AG09309 (cell line): ENCODE results near the gene CFAP58.

Experiments
- DNase-seq: peaks from one replicate; pipeline ENCODE4 v3.0.0-alpha.2; 2010; ENCODE audit warnings: low read depth
- H3K4me3 ChIP-seq: 2 replicates; pipeline ENCODE4 v1.5.1; 2011; ENCODE audit warnings: mild to moderate bottlenecking, low read depth, low read length, moderate library complexity; ENCODE audit not compliant: control insufficient read depth
- TF ChIP-seq, protein P1 (sequence below): IDR thresholded peaks from 2 replicates; pipeline ENCODE4 v1.5.1; 2011; ENCODE audit warnings: mild to moderate bottlenecking, low read depth, low read length, inconsistent platforms; ENCODE audit not compliant: insufficient read depth, control insufficient read depth; ENCODE audit errors: missing control alignments

Gene CFAP58

DNA sequence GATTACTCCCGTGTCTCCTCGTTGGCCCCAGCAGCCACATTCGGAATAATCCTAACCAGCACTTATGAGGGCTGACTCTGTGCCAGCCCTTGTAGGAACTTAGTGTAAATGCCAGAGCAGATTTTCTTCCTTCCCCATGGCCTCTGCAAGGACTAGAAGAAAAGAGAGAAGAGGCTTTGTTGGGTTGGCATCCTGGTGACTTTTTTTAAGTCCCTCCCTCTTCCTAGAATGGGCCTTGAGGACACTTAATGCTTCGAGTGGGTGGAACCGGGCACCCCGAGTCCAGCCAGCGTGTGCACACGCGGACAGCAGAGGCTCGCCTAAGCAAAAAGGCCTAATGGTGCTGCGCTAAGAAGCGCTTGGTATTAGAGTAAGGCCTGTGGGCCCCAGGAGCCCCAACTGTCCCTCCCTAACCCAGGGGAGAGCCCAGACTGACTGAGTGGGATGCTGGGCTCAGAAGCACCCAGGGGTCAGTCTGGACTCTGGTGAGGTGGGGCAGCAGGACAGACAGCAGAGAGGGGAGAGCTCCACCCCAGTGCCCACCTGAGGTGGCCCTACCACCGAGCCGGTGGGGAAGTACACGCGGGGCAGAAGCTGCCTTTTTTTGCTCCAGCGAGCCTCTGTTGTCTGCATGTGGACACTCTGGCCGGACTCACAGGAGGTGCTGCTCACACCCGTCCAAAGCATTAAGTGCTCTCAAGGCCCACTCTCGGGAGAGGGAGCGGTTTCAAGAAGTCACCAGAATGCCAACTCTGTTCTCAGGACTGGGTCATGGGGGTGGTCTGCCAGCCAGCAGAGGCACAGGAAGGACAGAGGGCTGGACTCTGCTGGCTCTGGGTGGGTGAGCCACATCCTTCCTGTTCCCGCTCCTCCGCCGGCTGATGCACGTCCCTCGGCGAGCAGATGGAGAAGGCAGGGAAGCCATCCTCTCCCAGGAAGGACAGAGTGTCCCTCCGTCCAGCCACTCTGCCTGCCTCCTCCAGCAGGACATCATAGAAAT lies 27.9 kb upstream of the CFAP58 start:
- H3K4me3 ChIP-seq: no peak overlapping the region
- TF ChIP-seq, protein P1, sequence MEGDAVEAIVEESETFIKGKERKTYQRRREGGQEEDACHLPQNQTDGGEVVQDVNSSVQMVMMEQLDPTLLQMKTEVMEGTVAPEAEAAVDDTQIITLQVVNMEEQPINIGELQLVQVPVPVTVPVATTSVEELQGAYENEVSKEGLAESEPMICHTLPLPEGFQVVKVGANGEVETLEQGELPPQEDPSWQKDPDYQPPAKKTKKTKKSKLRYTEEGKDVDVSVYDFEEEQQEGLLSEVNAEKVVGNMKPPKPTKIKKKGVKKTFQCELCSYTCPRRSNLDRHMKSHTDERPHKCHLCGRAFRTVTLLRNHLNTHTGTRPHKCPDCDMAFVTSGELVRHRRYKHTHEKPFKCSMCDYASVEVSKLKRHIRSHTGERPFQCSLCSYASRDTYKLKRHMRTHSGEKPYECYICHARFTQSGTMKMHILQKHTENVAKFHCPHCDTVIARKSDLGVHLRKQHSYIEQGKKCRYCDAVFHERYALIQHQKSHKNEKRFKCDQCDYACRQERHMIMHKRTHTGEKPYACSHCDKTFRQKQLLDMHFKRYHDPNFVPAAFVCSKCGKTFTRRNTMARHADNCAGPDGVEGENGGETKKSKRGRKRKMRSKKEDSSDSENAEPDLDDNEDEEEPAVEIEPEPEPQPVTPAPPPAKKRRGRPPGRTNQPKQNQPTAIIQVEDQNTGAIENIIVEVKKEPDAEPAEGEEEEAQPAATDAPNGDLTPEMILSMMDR: no peak

DNA sequence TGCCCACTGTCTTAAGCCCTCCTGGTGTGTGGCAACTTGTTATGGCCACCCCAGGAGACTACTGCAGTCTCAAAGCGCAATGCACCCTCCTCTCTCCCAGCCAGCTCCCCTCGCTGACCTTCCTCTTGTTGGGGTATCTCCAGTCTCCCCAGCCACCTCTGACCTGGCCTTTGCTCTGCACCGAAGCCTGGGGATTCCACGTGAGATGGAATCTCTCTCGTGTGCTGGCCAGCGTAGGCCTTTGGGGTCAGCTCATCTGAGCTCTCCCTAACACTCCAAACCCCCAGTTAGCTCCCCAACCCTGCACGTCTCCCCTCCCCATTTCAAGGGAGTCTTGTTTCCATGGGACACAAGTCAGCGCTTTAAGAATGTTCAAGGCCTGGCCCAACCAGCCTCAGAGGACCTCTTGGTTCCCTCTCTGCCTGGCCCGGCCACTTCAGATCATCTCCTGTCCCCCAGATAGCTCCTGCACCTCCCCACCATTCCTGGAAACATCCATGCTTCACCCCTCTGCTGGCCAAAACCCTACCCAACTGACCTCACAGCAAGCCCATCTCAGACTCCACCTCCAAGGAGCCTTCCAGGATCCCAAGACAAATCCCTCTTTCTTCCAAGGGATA lies 26.5 kb upstream of the CFAP58 start:
- DNase-seq: no peak
- H3K4me3 ChIP-seq: no peak overlapping the region
- TF ChIP-seq, protein P1: no peak

More for the DNA sequence above, 27.9 kb upstream of the CFAP58 start:
- no peak for DNase-seq

DNA sequence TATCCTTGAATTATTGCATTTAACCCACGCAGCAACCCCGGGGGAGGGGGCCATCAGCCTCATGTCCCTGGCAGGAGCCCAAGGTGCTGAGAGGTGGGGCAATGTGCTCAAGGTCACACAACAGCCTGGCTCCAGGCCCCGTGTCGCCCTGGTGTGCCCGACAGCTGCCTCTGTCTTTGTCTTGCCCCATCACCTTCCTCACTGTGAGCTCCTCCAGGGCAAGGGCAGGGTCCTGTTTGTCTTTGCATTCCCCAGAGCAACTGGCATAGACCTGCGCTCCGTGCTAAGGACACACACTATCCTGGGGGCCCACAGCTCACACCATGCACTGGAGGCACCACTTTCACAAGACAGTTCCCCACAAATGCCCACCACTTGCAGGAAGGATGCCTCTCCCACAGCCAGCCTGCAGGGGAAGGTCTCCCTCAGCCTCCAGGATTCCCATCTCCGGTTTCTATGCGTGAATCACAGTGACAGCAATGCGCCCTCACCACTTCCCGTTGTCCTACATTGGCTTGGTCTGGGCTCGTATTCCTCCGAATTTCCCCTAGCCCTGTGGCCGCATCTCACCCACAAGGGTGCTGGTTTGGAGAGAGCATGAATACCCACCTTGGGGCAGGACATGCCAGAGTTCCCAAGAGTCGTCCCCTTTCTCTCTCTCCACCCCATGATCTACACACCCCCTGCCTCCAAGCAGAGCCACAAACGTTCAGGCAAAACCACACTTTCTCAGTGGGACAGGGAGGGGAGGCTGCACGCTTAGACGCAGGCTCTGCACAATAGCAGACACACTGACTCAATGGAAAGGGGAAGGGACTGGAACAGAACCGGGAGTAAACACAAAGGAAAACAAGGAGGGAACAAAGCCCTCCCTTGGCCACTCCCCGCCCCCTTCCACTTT lies 25.6 kb upstream of the CFAP58 start:
- H3K4me3 ChIP-seq: peak overlapping the region; percentile 26
- peak; percentile 51 for DNase-seq
- TF ChIP-seq, protein P1: peak; percentile 34

DNA sequence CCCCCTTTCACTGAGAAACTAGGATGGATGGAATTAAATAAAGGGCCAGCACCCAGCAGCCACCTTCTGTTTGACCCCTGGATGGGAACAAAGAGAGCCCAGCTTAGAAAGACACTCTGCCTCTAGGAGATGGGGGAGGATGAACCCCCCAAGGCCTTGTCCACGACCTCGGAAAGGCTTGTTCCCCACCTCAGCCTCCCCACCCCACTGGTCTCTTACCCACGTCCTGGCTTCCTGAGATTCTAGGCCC lies 25.1 kb upstream of the CFAP58 start:
- DNase-seq: no peak
- H3K4me3 ChIP-seq: peak overlapping the region; percentile 26
- TF ChIP-seq, protein P1: no peak

DNA sequence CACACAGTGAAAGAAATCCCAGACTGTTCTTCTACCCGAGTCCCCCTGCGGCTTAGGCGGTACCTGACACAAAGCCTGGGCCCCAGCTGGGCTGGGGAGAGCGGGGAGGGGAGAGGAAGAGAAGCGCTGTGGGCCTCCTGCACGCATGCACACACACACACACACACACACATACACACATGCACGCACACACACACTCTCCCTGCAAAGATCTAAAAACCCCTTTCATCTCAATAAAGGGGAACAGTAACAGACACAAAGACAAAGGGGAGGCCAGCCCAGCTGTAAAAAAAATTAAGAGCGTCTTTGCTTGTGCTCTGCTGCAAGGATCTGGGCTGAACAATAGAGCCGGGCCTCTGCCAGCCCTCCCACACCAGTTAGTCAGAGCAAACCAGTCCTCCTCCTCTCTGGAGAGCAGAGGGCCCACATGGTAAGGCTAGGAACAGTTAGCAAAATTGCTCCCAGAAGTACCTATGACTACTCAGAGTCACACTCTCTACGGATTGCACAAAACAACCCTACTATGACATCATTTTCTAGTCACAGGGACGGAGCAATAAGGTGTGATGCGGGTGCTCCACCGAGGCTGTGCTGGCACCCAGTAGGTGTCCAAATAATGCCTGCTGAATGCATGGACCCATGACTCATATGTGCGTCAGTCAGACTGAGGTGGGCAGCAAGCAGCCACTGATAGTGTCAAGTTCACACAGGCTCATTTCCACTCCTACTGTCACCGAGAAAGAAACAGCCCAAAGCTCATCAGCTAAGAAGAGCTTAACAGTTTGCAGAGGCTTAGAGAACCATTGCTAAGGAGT lies 24.5 kb upstream of the CFAP58 start:
- DNase-seq: peak; percentile 89
- H3K4me3 ChIP-seq: peak overlapping the region; percentile 26
- TF ChIP-seq, protein P1: no peak
